GM12891 (cell line): ENCODE results near the gene RIPK3.
"Not testable (repeated sequence)": the region's sequence is repeated elsewhere in the genome, so short reads cannot be mapped to it uniquely, and the experiment has no call there.

ENCODE experiments used
- DNase-seq: peaks from one replicate; pipeline ENCODE4 v3.0.0; 2011; ENCODE audit warnings: low spot score; ENCODE audit not compliant: insufficient read length
- FAIRE-seq: peaks from 2 replicates; lab custom pipeline; 2011; peaks lifted over from hg19 to GRCh38; lab: Jason Lieb, UNC
- PAX5 ChIP-seq: IDR thresholded peaks from 2 replicates; pipeline ENCODE4 v1.6.1; 2011; ENCODE audit warnings: low read length, moderate library complexity, mild to moderate bottlenecking; ENCODE audit not compliant: insufficient read depth, severe bottlenecking
- POLR2A ChIP-seq: IDR thresholded peaks from 2 replicates; pipeline ENCODE4 v1.6.1; 2011; ENCODE audit warnings: low read depth, low read length, control low read depth
- POLR2AphosphoS5 ChIP-seq: IDR thresholded peaks from 2 replicates; pipeline ENCODE4 v1.6.1; 2011; ENCODE audit warnings: low read depth, low read length, control low read depth
- POU2F2 ChIP-seq: IDR thresholded peaks from 2 replicates; pipeline ENCODE4 v1.6.1; 2011; ENCODE audit warnings: low read depth, mild to moderate bottlenecking, control low read depth, low read length, moderate library complexity
- SPI1 ChIP-seq: IDR thresholded peaks from 2 replicates; pipeline ENCODE4 v1.6.1; 2011; ENCODE audit warnings: low read depth, low read length, control low read depth
- TAF1 ChIP-seq: IDR thresholded peaks from 2 replicates; pipeline ENCODE4 v1.6.1; 2011; ENCODE audit warnings: low read depth, low read length, control low read depth

RIPK3 gene

DNA sequence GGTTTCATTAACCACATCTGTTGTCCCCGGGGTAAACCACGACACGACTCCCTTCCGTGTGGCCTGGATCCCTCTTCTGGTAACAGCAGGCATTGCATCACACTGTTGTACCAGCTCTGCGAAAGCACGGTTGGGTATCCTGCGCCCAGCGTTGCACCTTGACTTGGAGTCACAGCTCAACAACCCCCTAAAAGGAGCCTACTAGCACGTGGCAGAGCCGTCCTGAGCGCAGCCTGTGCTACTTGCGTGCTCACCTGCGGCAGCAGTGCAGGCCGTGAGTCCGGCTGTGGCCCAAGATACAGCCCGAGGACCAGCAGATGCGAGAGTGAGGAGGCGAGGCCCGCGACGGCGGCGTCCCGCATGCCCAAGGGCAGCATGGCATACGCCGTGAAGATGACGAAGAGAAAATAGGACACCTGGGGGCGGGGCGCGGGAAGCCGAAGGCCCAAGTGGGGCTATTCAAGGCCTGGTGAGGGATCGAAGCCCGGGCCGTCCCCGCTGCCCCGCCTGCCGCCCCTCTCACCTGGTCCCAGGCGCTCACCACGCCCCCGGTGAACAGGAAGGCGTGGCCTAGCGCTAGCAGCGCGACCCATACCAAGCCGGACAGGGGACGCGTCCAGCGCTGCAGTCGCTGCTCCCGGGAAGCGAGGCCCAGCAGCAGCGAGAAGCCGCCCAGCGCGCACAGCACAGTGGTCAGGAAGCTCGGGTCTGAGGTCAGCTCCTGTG is 7.4 kb downstream of the RIPK3 start:
- TF ChIP-seq PAX5 = no peak
- TF ChIP-seq POU2F2 = no peak
- no peak for TF ChIP-seq POLR2AphosphoS5
- TF ChIP-seq SPI1 = no peak
- TF ChIP-seq TAF1 = no peak
- TF ChIP-seq POLR2A = no peak
- peak; percentile 93 for DNase-seq
- FAIRE-seq = peak; percentile 98

DNA sequence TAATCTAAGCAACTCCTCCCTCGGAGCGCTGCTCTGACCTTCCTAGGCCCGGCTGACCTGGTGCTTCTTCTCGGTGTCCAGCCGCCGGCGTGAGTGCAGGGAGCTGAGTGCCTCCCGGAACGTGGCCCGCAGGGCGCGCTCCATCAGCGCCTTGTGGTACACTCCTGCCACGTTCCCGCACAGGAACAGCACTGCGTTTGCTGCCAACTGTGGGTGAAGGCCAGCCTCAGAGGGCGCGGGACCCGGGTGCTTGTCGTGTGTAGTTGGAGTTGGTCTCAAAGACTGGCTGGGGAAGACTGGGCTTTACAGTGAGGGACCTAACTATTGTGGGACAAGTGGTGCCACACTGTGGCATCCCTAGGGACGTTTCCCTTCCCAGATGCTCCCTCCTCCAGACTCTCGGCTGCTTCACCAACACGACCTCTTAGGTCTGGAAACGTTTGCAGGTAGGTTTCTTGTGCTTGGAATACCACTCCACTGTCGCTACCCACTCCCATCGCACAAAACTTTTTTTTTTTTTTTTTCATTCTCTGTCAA is 8.0 kb downstream of the RIPK3 start:
- TF ChIP-seq TAF1 = no peak
- no peak for TF ChIP-seq POU2F2
- TF ChIP-seq POLR2A = no peak
- no peak for TF ChIP-seq POLR2AphosphoS5
- TF ChIP-seq PAX5 = no peak
- DNase-seq (no peak), FAIRE-seq (no peak)

DNA sequence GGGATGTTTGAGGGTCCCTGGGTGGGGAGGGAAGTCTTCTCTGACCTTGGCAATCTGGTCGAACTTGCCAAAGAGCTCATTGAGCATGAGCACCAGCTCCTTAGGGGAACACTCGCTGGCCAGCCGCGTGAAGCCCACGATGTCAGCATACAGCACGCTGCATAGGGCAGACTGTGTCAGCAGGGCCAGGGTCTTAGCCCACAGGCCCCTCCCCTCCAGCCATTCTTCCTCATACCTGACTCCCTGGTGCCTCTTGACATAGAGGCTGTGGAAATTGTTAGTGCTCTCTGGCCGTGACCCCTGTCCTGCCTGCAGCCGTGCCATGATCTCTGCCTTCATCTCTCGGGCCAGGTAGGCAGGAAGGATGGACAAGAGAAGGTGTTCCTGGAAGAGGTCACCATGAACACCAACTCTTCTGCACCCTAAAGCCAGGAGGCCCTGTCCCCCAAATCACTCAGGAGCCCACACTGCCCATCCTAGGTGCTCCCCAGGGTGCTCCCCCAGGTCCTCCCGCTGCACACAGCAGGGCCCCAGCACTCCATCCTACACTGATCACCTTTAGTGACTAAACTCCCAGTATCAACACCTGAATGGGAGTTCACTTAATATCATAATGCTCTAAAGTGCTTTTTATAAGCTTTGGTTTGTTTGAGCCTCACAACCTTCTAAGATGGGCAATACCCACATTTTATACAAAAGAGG is 8.7 kb downstream of the RIPK3 start:
- no peak for FAIRE-seq

DNA sequence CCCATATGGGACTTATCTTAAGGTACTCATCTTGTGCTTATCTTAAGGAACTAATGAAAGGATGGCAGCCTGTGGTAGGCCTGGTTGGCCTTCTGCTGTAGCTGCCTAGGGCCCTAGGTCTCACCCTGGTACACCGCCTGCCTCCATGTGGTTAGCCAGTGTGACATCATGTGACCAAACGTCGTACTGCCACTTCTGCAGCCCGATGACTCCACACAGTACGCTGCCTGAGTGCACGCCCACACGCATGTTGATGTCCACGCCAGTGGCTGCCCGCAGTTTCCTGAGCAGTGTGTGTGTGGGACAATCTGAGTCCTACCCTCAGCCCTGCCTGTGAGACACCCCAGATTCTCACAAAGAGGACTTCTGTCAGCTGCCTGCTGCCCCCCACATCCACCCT is 10.1 kb downstream of the RIPK3 start:
- FAIRE-seq (no peak), DNase-seq (no peak)
- TF ChIP-seq TAF1 (no peak), POLR2A (no peak), POU2F2 (no peak), PAX5 (no peak), POLR2AphosphoS5 (no peak), SPI1 (no peak)

More for the DNA sequence above, 8.7 kb downstream of the RIPK3 start:
- no peak for DNase-seq
- no peak for TF ChIP-seq SPI1
- no peak for TF ChIP-seq POU2F2
- TF ChIP-seq POLR2AphosphoS5 = no peak
- no peak for TF ChIP-seq TAF1
- TF ChIP-seq POLR2A = no peak
- no peak for TF ChIP-seq PAX5

DNA sequence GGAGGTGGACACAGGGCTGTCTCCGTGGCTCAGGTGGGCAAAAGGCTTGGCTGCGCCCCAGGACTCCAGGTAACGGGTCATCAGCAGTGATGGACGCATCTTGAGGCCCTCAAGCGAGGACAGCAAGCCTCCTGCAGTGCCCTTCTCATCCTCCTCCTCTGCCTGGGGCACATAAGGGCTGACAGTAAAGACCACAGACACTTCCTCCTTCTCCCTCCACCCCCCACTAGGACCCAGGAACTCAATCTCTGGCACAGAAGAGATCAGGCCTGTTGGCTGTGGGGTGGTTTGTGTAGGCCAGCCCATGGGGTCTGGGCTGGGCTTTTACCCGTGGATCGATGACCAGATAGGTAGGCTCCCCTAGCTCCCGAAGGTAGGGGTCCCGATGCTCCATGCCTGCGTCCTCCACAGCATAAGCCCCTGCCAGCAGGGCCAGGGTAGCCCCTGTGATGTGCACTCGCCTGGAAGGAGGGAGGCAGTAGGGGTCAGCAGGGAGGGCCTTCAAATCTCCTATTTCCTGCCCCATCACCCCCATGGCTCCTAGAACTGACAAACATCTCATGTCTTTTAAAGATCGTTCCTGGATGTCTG is 10.6 kb downstream of the RIPK3 start:
- DNase-seq (no peak), FAIRE-seq (no peak)
- no peak for TF ChIP-seq POLR2A
- no peak for TF ChIP-seq POU2F2
- TF ChIP-seq TAF1 = no peak

DNA sequence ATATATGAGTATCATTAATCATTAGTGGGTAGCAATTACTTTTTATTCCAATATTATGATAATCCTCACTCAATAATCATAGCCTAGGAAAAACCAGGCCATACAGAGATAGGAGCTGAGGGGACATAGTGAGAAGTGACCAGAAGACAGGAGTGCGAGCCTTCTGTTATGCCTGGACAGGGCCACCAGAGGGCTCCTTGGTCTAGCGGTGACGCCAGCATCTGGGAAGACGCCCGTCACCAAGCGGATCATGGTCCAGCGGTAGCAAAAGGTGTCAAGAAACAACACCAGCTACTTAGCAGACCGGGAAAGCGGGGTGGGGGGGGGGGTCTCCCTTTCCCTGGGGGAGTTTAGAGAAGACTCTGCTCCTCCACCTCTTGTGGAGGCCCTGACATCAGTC is 11.9 kb downstream of the RIPK3 start:
- FAIRE-seq, DNase-seq: not testable (repeated sequence)

DNA sequence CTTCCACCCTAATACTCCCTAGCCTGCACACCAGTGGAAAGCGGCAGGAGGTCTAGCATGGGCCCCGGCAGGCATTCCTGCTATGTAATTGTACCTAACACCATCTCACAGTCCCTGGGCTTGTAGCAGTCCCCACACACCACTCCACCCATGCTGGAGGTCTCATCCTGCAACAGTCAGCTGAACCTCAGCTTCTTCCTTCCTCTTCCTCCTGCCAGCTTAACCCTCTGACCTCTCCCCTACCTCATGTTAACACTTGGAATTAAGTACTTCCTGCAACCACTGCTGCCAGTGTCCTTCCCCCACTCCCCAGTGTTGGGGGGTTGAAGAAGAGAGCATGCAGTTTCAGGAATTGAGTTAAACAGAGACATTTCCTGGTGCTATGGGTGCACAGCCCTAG is 12.5 kb downstream of the RIPK3 start:
- no peak for TF ChIP-seq SPI1
- TF ChIP-seq POU2F2 = no peak
- no peak for TF ChIP-seq POLR2A
- no peak for TF ChIP-seq TAF1
- TF ChIP-seq POLR2AphosphoS5 = no peak
- TF ChIP-seq PAX5 = no peak
- no peak for DNase-seq
- FAIRE-seq = peak; percentile 56

DNA sequence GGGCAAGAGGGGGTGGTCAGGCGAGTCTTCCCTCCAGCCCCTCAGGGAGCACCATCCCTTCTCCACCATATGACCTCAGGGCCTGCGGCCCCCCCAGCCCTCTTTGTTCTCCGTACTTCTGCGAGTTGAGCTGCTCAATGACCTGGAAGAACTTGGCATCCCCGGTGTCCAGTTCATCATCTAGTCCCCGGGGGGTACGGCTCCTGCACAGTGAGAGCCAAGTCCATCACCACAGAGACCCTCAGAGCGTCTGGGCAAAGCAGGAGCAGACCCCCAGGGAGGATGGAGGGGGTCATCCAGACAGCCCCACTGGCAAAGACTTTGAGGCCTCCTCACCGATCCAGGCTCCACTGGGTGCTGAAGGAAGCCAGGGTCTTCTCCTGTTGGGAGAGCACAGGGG is 13.8 kb downstream of the RIPK3 start:
- no peak for DNase-seq
- TF ChIP-seq POLR2A (no peak), POLR2AphosphoS5 (no peak), SPI1 (no peak), TAF1 (no peak), POU2F2 (no peak), PAX5 (no peak)
- no peak for FAIRE-seq

DNA sequence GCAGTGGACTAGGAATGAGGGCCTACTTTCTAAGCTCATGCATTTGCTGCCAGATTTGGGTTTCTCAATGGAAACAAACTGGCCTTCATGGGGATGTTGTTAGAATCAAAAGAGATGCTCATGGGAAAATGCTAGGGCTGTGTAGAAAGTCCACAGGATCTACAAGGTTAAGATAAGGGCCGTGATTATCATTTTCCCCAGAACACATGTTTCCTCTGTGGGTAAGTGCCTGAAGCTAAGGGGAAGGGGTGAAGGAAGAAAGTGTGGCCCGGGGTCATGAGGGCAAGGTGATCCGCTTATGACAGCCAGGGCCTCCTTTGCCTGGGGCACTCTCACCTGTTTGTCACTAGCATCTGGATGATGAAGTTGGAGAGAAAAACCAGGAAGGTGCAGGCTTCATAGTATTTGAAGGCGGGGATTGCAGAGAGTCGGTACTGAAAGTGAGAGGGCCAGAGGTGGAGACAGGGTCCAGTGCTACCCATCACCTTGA is 14.7 kb downstream of the RIPK3 start:
- DNase-seq (no peak), FAIRE-seq (no peak)
- TF ChIP-seq TAF1 (no peak), POLR2AphosphoS5 (no peak), POU2F2 (no peak), SPI1 (no peak), POLR2A (no peak), PAX5 (no peak)
